K562 (cell line): ENCODE data around the gene VIPR1. TPM values are rescaled to one million over a fixed set of nuclear protein-coding genes. Genes with fewer than 3 reads are reported as not detected.

Experiments
- ATAC-seq: fragments of 200-7000 bp; cut with Tn5 transposase; 3 replicates; pipeline ENCODE4 v1.9.1; 2020; ENCODE audit warnings: moderate library complexity
- BruUV-seq: library from RNA; stranded (reverse); fragments of 400-500 nt; replicated peaks from 2 replicates; lab custom pipeline; 2021; lab: Mats Ljungman, UMichigan
- CTCF ChIA-PET: fragments of 300-600 bp; formaldehyde crosslinking; extraction: SDS; loops from one replicate; lab custom pipeline; 2021; ENCODE audit warnings: low intra/inter-chr PET ratio; lab: Yijun Ruan, JAX
- POLR2A ChIA-PET: fragments of 300-600, 350-650 bp; sonication (Branson Sonifier 250); formaldehyde crosslinking; extraction: SDS; loops from one replicate; lab custom pipeline; 2021; ENCODE audit warnings: antibody characterized with exemption, inconsistent platforms; lab: Yijun Ruan, JAX
- DNase-seq, 4 experiments: peaks; one replicate each; pipeline versions ENCODE4 v3.0.0 to v3.0.0-alpha.2; 2011 to 2018; ENCODE audit warnings: low spot score in 3 of 4, mixed read lengths in 3 of 4; ENCODE audit errors: extremely low read depth in 1 of 4
- FAIRE-seq: peaks from 2 replicates; lab custom pipeline; 2011; peaks lifted over from hg19 to GRCh38; lab: Jason Lieb, UNC
- H2AFZ ChIP-seq: 2 replicates; pipeline ENCODE4 v1.6.0; 2011; ENCODE audit warnings: low read depth, low read length, control low read depth, inconsistent platforms
- H3K27ac ChIP-seq: fragments of 200-600 bp; 3 replicates; pipeline ENCODE4 v1.8.0; 2011; ENCODE audit warnings: low read depth, mild to moderate bottlenecking, control low read depth, inconsistent platforms, low read length, moderate library complexity, mixed read lengths; ENCODE audit errors: extremely low read depth
- H3K27me3 ChIP-seq, 2 experiments: fragments of 300-600 bp in 1 of 2; 2 replicates in 1 of 2; 3 replicates in 1 of 2; pipeline versions ENCODE4 v1.6.0 to v1.8.0; 2011; ENCODE audit warnings: inconsistent platforms in 2 of 2, low read length in 2 of 2, mild to moderate bottlenecking in 1 of 2, mixed read lengths in 1 of 2, moderate library complexity in 1 of 2; ENCODE audit not compliant: control insufficient read depth in 2 of 2, insufficient read depth in 2 of 2
- H3K36me3 ChIP-seq: fragments of 300-600 bp; 3 replicates; pipeline ENCODE4 v1.8.0; 2011; ENCODE audit warnings: mild to moderate bottlenecking, low read length, inconsistent platforms; ENCODE audit not compliant: control insufficient read depth, insufficient read depth
- H3K4me1 ChIP-seq, 2 experiments: fragments of 200-600 bp in 1 of 2; replicated peaks in 1 of 2; 2 replicates in 1 of 2; 3 replicates in 1 of 2; pipeline versions ENCODE4 v1.5.1 to v1.8.0; 2011; ENCODE audit warnings: inconsistent platforms in 2 of 2, low read length in 2 of 2, mild to moderate bottlenecking in 1 of 2, mixed read lengths in 1 of 2, moderate library complexity in 1 of 2; ENCODE audit not compliant: control insufficient read depth in 2 of 2, insufficient read depth in 2 of 2
- H3K4me2 ChIP-seq: 2 replicates; pipeline ENCODE4 v1.6.1; 2011; ENCODE audit warnings: low read length, control low read depth, inconsistent platforms, mixed read lengths; ENCODE audit not compliant: insufficient read depth
- H3K4me3 ChIP-seq: fragments of 200-600 bp; sonication (generic), shearing (Covaris generic); 2 replicates; pipeline ENCODE4 v1.5.1; 2016; ENCODE audit warnings: control low read depth, inconsistent platforms
- H3K79me2 ChIP-seq: fragments of 200-600 bp; 3 replicates; pipeline ENCODE4 v1.8.0; 2011; ENCODE audit warnings: low read length, inconsistent platforms; ENCODE audit not compliant: control insufficient read depth, insufficient read depth
- H3K9ac ChIP-seq, 2 experiments: 2 replicates each; pipeline versions ENCODE4 v1.6.0 to v1.6.1; 2011; ENCODE audit warnings: low read depth in 2 of 2, low read length in 2 of 2, control low read depth in 1 of 2, inconsistent platforms in 1 of 2, mild to moderate bottlenecking in 1 of 2, mixed read lengths in 1 of 2; ENCODE audit not compliant: insufficient read depth in 1 of 2
- H3K9me1 ChIP-seq: one replicate; pipeline ENCODE4 v1.6.0; 2011; ENCODE audit warnings: inconsistent platforms, mild to moderate bottlenecking, low read length, moderate library complexity; ENCODE audit not compliant: control insufficient read depth, insufficient read depth
- H3K9me3 ChIP-seq: replicated peaks from 2 replicates; pipeline ENCODE4 v1.5.1; 2011; ENCODE audit warnings: low read depth, low read length, inconsistent platforms; ENCODE audit not compliant: control insufficient read depth, insufficient read depth
- H4K20me1 ChIP-seq: replicated peaks from 2 replicates; pipeline ENCODE4 v1.6.1; 2011; ENCODE audit warnings: low read length, inconsistent platforms, mixed read lengths; ENCODE audit not compliant: control insufficient read depth, insufficient read depth
- ATF1 ChIP-seq, 2 experiments: fragments of 450-650 bp in 1 of 2; IDR thresholded peaks; 2 replicates each; pipeline ENCODE4 v1.6.1; 2016; ENCODE audit warnings: missing compliant biosample characterization in 1 of 2, missing genetic modification characterization in 1 of 2
- BDP1 ChIP-seq: IDR thresholded peaks from 3 replicates; pipeline ENCODE4 v1.6.1; 2011; ENCODE audit not compliant: insufficient read length, insufficient read depth
- BMI1 ChIP-seq: fragments of 150-350 bp; IDR thresholded peaks from 2 replicates; pipeline ENCODE4 v1.6.1; 2014; ENCODE audit warnings: low read length
- POLR3A ChIP-seq: IDR thresholded peaks from 2 replicates; pipeline ENCODE4 v1.6.1; 2011; ENCODE audit warnings: borderline replicate concordance, mild to moderate bottlenecking, moderate library complexity; ENCODE audit not compliant: insufficient read length, insufficient read depth; ENCODE audit errors: extremely low read depth
- RFX1 ChIP-seq: fragments of 450-650 bp; IDR thresholded peaks from 2 replicates; pipeline ENCODE4 v1.6.1; 2016; ENCODE audit warnings: mild to moderate bottlenecking, moderate library complexity
- SFPQ ChIP-seq: fragments of 200-400 bp; formaldehyde crosslinking; IDR thresholded peaks from 2 replicates; pipeline ENCODE4 v1.6.1; 2017; ENCODE audit warnings: mild to moderate bottlenecking, low read depth, low read length, moderate library complexity
- SLC30A9 ChIP-seq: fragments of 250-450 bp; sonication (Bioruptor Pico); IDR thresholded peaks from 2 replicates; pipeline ENCODE4 v1.8.0; 2022; ENCODE audit warnings: mild to moderate bottlenecking, moderate library complexity
- SRSF1 ChIP-seq: fragments of 200-400 bp; formaldehyde crosslinking; IDR thresholded peaks from 2 replicates; pipeline ENCODE4 v1.6.1; 2017; ENCODE audit warnings: mild to moderate bottlenecking, low read depth, low read length, moderate library complexity
- ZBED1 ChIP-seq: IDR thresholded peaks from 2 replicates; pipeline ENCODE4 v1.6.1; 2014
- WGBS: fragments of 100-300 bp; shearing (Covaris generic); methylation state at CpG from one replicate; pipeline ENCODE4 v1.1.6; 2016; ENCODE audit warnings: low coverage, mixed read lengths; ENCODE audit not compliant: insufficient coverage; ENCODE audit errors: missing lambda C conversion rate; 5-methylcytosine and 5-hydroxymethylcytosine counted together
- in situ Hi-C: fragments of 300-500 bp; cut with MboI; formaldehyde crosslinking; loops from 4 replicates; pipeline ENCODE4 v1.15.0; 2018; ENCODE audit warnings: inconsistent platforms, mixed read lengths
- intact Hi-C: fragments of 100-400 bp; cut with micrococcal nuclease; formaldehyde crosslinking; loops from 2 replicates; pipeline ENCODE4 v1.14.2; 2022
- polyA plus RNA-seq, 8 experiments: library from polyadenylated mRNA; depleted of rRNA in 4 of 8; stranded (reverse) in 5 of 8; unstranded in 3 of 8; fragments of >200 nt; fragmentation: Nextera tagmentation in 2 of 8; fragmentation: Illumina TruSeq in 1 of 8; extraction: Ambion mirVana in 2 of 8; extraction: Trizol in 1 of 8; gene quantifications; 2 replicates each; pipeline versions ENCODE4 v1.2.1 to v1.2.3, GENCODE V29; 2011 to 2014; ENCODE audit warnings: inconsistent platforms in 1 of 8, missing spikeins in 1 of 8
- total RNA-seq, 7 experiments: library from RNA; depleted of rRNA in 6 of 7; stranded (reverse); fragments of >200 nt in 6 of 7; fragmentation: Illumina TruSeq in 2 of 7; extraction: Trizol in 2 of 7; gene quantifications; 2 replicates each; pipeline versions ENCODE4 v1.2.1 to v1.2.3, GENCODE V29; 2011 to 2021; ENCODE audit warnings: low replicate concordance in 1 of 7

Gene VIPR1
- total and polyA plus RNA-seq, 9 of the 15 experiments (the other 6 are each of a cell fraction or from before 2014, with no cell fraction given) = 0.04 to 0.38 (median 0.12) TPM; not detected in 3

- Histone ChIP-seq H3K9me1 (no peaks in the 10 kb centered on the region), H3K27ac (no peak overlapping the region), H3K4me2 (no peak overlapping the region), H3K27me3 (peaks cover 2 to 49% of the 10 kb centered on the region in 2 experiments; a peak in 4 of 5 replicates), H2AFZ (no peak overlapping the region), H3K9me3 (no peaks in the 10 kb centered on the region), H3K79me2 (no peaks in the 10 kb centered on the region), H4K20me1 (no peaks in the 10 kb centered on the region; the same call in 1 of the 2 replicates), H3K4me1 (peaks cover 0 to 3% of the 10 kb centered on the region in 2 experiments; a peak in 1 of 5 replicates), H3K36me3 (no peaks in the 10 kb centered on the region), H3K4me3 (no peak overlapping the region), H3K9ac (no peak overlapping the region)
- intact Hi-C loops (no loop called here), in situ Hi-C loops (no loop called here)
- FAIRE-seq = no peak
- ATAC-seq = no peak
- ChIA-PET CTCF (no interaction called here), POLR2A (interaction anchor here (0.6 to 1.0 kb wide), 2 partner anchors 13 to 1515 kb away, joined by 3 read pairs; partner anchors contain the start of gene VIPR1)
- BruUV-seq = no TSS peak
- WGBS = 2% methylated on average over 4 of the region's 4 CpGs
- DNase-seq = no peak
- no peak for TF ChIP-seq POLR3A
- TF ChIP-seq SLC30A9 = no peak
- TF ChIP-seq BMI1 = no peak
- no peak for TF ChIP-seq BDP1
- TF ChIP-seq ATF1 (CRISPR knock-in tag; IDR thresholded peaks at IDR 0.05) = no peak
- TF ChIP-seq ATF1 (tag; IDR thresholded peaks at IDR 0.05) = no peak
- TF ChIP-seq SFPQ = no peak
- no peak for TF ChIP-seq ZBED1
- TF ChIP-seq SRSF1 = no peak
- no peak for TF ChIP-seq RFX1
- TF ChIP-seq, all 486 proteins: peak for 0
Measured at GRCh38 chr3:42514876-42515275, 12.4 kb downstream of the VIPR1 start.
